GM21526 (cell line): ENCODE results near the gene LY6G6D.

ENCODE experiments used
- ATAC-seq: cut with Tn5 transposase; IDR thresholded peaks from one replicate; pipeline ENCODE4 v1.9.1; 2021; ENCODE audit warnings: moderate library complexity; ENCODE audit not compliant: unreplicated experiment, low FRiP score

LY6G6D gene

GRCh38 chr6:31717499-31718222 lies 2.5 kb downstream of the LY6G6D start:
- ATAC-seq = no peak

GRCh38 chr6:31718265-31718664 lies 3.1 kb downstream of the LY6G6D start:
- ATAC-seq = no peak

GRCh38 chr6:31719001-31719400 lies 3.9 kb downstream of the LY6G6D start:
- ATAC-seq = no peak

- no peak for ATAC-seq
Observed at GRCh38 chr6:31720196-31720770, 5.1 kb downstream of the LY6G6D start.

GRCh38 chr6:31721351-31722020 lies 6.3 kb downstream of the LY6G6D start, which contains the start of gene LY6G6C:
TSS of gene LY6G6C (minus strand) at chr6:31721746. CDS start at chr6:31721679, 67 bp downstream.
- no peak for ATAC-seq

- ATAC-seq = no peak
Observed at GRCh38 chr6:31722173-31722572, 7.0 kb downstream of the LY6G6D start.

GRCh38 chr6:31723245-31723979 lies 8.3 kb downstream of the LY6G6D start, which contains the start of gene MPIG6B:
TSS of gene MPIG6B (plus strand) at chr6:31723373. CDS start at chr6:31723384, 11 bp downstream.
- no peak for ATAC-seq

- ATAC-seq = no peak
Observed at GRCh38 chr6:31723980-31724691, 9.0 kb downstream of the LY6G6D start.

GRCh38 chr6:31725502-31726350 lies 10.6 kb downstream of the LY6G6D start:
- no peak for ATAC-seq

GRCh38 chr6:31727034-31727716 lies 12.0 kb downstream of the LY6G6D start:
- ATAC-seq = no peak

GRCh38 chr6:31727717-31728671 lies 12.8 kb downstream of the LY6G6D start:
- no peak for ATAC-seq

- ATAC-seq = no peak
Observed at GRCh38 chr6:31728767-31729514, 13.8 kb downstream of the LY6G6D start, which contains the start of gene DDAH2. TSS of gene DDAH2 (minus strand) at chr6:31729299. CDS start at chr6:31729161, 138 bp downstream.

GRCh38 chr6:31729515-31729978 lies 14.4 kb downstream of the LY6G6D start:
- ATAC-seq = no peak

GRCh38 chr6:31729979-31730630 lies 15.0 kb downstream of the LY6G6D start:
- no peak for ATAC-seq

- ATAC-seq = no peak
Observed at GRCh38 chr6:31730631-31731086, 15.5 kb downstream of the LY6G6D start.

GRCh38 chr6:31732029-31732428 lies 16.9 kb downstream of the LY6G6D start:
- ATAC-seq = no peak
